Activated gamma-delta T cell treated with Interleukin-2 at 50 U/mL for 16 hours (primary cell): ENCODE results near the gene TMEM50A.
A peak's percentile ranks its signal among the peaks of the same experiment; 100 is the strongest.
"Not testable (repeated sequence)": the region's sequence is repeated elsewhere in the genome, so short reads cannot be mapped to it uniquely, and the experiment has no call there.

Experiments used
- DNase-seq: peaks from one replicate; pipeline ENCODE4 v3.0.0-alpha.2; 2020

The TMEM50A gene

GRCh38 chr1:25338188-25338981, at the start of gene TMEM50A:
Gene TMEM50A, plus strand, starts transcription at chr1:25338334. Its CDS starts 2,153 bp downstream, at chr1:25340487.
- peak; percentile 90 for DNase-seq

GRCh38 chr1:25288573-25289101, 49.5 kb upstream of the TMEM50A start:
- DNase-seq: not testable (repeated sequence)

GRCh38 chr1:25290043-25290442, 48.1 kb upstream of the TMEM50A start:
- DNase-seq: not testable (repeated sequence)

- DNase-seq: not testable (repeated sequence)
Measured at GRCh38 chr1:25293426-25293825, 44.7 kb upstream of the TMEM50A start.

GRCh38 chr1:25294889-25295826, 43.0 kb upstream of the TMEM50A start:
- DNase-seq: not testable (repeated sequence)

- not testable (repeated sequence) for DNase-seq
Measured at GRCh38 chr1:25296501-25296900, 41.6 kb upstream of the TMEM50A start.

- DNase-seq: not testable (repeated sequence)
Measured at GRCh38 chr1:25300729-25301128, 37.4 kb upstream of the TMEM50A start.

GRCh38 chr1:25302330-25302729, 35.8 kb upstream of the TMEM50A start:
- DNase-seq: not testable (repeated sequence)

- DNase-seq: not testable (repeated sequence)
Measured at GRCh38 chr1:25304936-25305335, 33.2 kb upstream of the TMEM50A start.

GRCh38 chr1:25308168-25308567, 30.0 kb upstream of the TMEM50A start:
- DNase-seq: not testable (repeated sequence)

- DNase-seq: not testable (repeated sequence)
Measured at GRCh38 chr1:25309085-25309484, 29.0 kb upstream of the TMEM50A start.

- DNase-seq: not testable (repeated sequence)
Measured at GRCh38 chr1:25309486-25309885, 28.6 kb upstream of the TMEM50A start.

- DNase-seq: not testable (repeated sequence)
Measured at GRCh38 chr1:25312806-25313470, 25.2 kb upstream of the TMEM50A start.

GRCh38 chr1:25320314-25320938, 17.7 kb upstream of the TMEM50A start:
- not testable (repeated sequence) for DNase-seq

GRCh38 chr1:25322127-25322526, 16.0 kb upstream of the TMEM50A start:
- not testable (repeated sequence) for DNase-seq

- not testable (repeated sequence) for DNase-seq
Measured at GRCh38 chr1:25324407-25324806, 13.7 kb upstream of the TMEM50A start.

- DNase-seq: not testable (repeated sequence)
Measured at GRCh38 chr1:25327864-25328790, 10.0 kb upstream of the TMEM50A start.

GRCh38 chr1:25328791-25329185, 9.3 kb upstream of the TMEM50A start:
- DNase-seq: not testable (repeated sequence)

- DNase-seq: not testable (repeated sequence)
Measured at GRCh38 chr1:25329336-25329735, 8.8 kb upstream of the TMEM50A start.

- peak; percentile 14 for DNase-seq
Measured at GRCh38 chr1:25329950-25330349, 8.2 kb upstream of the TMEM50A start.

- DNase-seq: peak; percentile 43
Measured at GRCh38 chr1:25336922-25337354, 1.2 kb upstream of the TMEM50A start.
